ENCODE data around the gene POLR1E.

Gene POLR1E, protein sequence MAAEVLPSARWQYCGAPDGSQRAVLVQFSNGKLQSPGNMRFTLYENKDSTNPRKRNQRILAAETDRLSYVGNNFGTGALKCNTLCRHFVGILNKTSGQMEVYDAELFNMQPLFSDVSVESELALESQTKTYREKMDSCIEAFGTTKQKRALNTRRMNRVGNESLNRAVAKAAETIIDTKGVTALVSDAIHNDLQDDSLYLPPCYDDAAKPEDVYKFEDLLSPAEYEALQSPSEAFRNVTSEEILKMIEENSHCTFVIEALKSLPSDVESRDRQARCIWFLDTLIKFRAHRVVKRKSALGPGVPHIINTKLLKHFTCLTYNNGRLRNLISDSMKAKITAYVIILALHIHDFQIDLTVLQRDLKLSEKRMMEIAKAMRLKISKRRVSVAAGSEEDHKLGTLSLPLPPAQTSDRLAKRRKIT

DNA sequence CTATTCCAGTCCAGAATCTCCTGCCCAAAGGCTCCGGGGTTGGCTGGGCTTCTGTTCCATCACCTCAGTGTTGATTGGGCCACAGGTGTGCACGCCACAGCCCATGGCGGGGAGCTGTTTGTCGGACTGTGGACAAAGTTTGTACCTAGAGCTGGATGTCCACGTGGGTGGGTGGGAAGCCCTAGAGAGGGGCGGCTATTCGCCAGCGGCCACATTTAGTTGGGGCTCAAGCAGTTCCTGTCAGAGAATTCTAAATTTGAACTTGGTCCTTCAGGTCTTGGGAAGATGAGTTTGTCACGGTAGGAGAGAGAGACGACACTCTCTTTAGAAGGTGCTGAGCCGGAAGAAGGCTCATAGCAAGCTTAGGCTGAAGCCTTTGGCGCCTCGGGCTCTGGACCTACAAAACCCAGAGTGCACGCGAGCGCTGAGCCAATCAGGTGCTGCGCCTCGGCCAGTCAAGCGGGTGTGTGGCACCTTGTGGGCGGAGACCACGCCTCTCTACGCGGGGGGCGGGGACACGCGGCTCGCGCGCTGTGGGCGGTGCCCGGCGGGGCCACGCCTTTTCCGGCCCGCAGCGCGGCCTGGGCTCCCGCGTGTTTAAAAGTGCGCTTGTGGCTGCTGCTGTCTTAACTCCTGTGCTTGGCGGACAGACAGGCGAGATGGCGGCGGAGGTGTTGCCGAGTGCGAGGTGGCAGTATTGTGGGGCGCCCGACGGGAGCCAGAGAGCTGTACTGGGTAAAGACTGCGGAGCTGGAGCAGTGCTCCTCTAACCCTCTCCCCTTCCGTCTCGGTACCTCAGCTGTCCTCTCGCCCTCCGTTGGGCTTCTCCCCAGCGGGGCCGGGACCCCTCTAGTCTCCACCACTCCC, at the start of gene POLR1E:
Gene POLR1E, plus strand, starts transcription at position 560 of the 867 bp plus-strand sequence. Its CDS starts 100 bp downstream, at position 660.
- peak; percentile 91 to 93 for DNase-seq (ENCODE audit: low read depth in 2 of 2, low spot score in 1 of 2)

DNA sequence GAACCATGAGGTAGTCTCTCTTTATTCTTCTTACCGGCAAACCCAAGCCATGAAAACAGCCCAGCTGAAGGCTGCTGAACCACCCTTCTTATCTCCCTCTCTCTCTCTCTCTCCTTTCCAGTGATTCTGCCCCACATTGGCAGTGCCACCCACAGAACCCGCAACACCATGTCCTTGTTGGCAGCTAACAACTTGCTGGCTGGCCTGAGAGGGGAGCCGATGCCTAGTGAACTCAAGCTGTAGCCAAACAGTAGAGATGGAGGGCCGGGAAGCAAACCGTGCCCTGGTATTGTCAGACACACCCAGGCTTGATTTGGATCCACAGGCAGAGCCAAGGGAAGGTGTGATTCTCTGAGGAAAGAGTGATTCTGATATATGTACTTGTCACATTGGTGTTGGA, 49.2 kb upstream of the POLR1E start:
- DNase-seq (ENCODE audit: low read depth in 2 of 2, low spot score in 1 of 2): no peak

DNA sequence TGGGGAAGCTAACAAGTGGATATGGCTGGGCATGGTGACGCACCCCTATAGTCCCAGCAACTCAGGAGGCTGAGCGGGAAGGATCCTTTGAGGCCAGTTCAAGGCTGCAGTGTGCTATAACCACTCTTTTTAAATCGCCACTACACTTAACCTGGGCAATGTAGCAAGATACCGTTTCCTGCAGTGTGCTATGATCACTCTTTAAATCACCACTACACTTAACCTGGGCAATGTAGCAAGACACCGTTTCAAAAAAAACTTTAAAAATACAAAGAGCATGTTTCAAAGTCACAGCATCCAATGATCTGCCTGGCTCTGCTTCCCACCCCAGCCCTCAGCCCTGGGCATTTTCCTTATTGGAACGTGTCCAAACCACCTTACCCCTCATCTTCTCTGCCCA, 48.7 kb upstream of the POLR1E start:
- no peak for DNase-seq (ENCODE audit: low read depth in 2 of 2, low spot score in 1 of 2)

DNA sequence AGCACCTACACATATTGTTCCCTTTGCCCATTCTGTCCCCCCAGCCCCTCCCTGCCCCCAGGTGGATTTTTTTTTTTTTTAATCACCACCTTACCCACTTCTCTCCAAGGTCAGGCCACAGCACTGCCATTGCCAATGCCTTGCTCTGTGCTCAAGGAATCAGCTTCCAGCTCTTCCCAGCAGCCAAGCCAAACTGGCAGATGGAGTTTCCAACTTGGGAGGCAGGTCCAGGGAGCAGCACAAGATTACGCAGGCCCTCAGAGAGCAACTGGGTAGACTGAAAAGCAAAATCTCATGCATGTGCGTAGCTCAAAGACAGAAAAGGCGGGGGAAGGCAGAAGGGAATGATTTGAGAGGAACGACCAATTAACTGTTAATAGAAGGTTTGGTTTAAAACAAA, 48.1 kb upstream of the POLR1E start:
- DNase-seq (ENCODE audit: low read depth in 2 of 2, low spot score in 1 of 2): no peak

DNA sequence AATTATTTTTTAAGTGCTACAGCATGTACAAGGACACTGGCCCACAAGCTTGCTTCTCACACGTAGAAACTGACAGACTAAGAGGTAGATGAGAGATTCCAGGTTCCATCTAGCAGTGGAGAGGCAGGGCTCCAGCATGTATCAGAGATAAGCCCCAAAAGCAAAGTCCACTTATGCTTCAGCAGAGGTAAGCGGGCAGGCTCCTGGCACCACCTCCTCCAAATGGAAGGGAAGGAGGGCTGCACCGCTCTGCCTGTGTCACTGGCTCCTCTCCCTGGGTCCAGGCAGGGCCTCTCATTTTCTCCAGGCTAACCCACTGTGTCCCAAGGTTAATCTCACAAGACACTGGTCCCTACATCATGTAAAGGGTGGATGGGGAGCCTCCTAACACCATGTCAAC, 47.4 kb upstream of the POLR1E start:
- no peak for DNase-seq (ENCODE audit: low read depth in 2 of 2, low spot score in 1 of 2)

DNA sequence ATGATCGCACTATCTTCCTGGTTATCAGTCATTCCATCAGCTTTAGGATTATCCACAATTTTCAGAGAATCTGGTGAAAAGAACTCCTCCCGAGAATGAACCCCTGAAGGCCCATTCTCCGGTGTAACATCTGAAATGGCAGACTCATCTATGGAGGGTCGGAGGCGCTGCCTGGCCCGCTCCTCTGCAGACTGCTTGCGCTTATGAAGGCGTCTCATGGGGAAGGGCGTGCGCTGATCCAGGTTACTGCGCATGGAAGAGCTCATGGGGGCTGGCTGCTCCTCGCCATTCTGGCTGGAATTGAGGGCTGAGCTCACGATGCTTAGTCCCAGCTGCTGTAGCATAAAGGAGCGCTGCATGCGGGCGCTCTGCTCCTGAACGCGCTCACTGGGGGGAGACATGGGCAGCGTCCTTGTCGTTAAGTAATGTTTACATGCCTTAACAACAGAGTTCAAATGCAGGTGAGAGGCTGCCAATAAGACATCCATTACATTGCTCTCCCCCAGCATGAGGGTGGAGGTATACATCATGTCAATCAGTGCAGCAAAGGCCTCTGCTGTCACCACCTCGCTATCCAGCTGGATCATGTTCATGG, 43.9 kb upstream of the POLR1E start:
- no peak for DNase-seq (ENCODE audit: low read depth in 2 of 2, low spot score in 1 of 2)

DNA sequence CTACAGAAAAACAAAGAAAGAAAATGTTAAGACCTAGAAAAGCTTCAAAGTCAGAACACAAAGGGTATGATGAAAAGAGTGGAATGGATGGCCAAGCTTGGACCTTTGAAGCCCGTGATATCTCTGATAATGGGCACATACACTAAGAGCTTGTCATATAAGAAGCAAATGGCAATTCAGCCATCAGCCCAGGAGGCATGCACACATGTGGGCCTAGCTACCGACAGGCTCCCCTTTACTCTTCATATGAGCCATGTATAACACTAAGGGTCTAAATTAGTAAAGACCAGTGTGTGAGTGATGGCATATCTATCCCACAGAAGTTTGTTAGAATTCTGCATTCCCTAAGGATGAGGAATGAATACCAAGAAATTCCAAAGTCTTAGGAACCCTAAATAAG, 43.2 kb upstream of the POLR1E start:
- DNase-seq (ENCODE audit: low read depth in 2 of 2, low spot score in 1 of 2): no peak

DNA sequence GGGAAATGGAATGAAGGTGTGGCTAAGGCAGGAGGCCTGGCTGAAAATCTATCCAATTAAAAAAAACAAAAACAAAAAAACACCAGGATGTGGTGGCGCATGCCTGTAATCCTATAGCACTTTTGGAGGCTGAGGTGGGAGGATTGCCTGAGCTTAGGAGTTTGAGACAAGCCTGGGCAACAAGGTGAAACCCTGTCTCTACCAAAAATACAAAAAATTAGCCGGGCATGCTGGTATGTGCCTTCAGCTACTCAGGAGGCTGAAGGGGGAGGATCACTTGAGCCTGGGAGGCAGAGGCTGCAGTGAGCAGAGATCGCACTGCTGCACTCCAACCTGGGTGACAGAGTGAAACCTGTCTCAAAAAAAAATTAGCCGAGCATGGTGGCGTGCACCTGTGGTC, 42.2 kb upstream of the POLR1E start:
- DNase-seq (ENCODE audit: low read depth in 2 of 2, low spot score in 1 of 2): no peak

DNA sequence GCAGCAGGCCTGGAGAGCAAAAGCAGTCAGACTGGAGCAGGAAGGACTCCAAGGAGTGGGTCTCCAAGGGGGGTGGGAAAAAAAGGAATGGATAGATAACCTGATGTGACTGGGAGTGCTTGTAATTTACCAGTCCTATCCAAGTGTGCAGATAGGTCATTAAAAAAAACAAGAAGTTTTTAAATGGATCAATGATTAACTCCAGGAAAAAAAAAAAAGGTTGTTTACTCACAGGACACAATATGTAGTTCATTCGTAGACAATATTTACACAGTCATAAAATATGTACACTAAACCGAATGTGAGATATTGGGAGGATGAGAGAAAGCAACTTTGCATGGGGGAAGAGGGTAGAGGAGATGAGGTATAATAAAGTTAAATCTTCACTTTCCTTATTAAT, 40.9 kb upstream of the POLR1E start:
- no peak for DNase-seq (ENCODE audit: low read depth in 2 of 2, low spot score in 1 of 2)

DNA sequence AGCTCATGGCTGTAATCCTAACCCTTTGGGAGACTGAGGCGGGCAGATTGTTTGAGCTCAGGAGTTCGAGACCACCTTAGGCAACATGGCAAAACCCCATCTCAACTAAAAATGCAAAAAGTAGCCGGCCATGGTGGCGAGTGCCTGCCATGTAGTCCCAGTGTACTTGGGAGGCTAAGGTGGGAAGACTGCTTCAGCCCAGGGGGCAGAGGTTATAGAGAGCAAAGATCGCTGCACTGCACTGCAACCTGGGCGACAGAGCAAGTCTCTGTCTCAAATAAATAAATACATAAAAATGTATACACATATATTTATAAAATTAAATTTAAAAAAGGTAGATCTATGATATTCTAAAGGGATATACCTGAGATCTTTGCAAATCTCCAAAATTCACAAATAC, 39.9 kb upstream of the POLR1E start:
- DNase-seq (ENCODE audit: low read depth in 2 of 2, low spot score in 1 of 2): no peak

DNA sequence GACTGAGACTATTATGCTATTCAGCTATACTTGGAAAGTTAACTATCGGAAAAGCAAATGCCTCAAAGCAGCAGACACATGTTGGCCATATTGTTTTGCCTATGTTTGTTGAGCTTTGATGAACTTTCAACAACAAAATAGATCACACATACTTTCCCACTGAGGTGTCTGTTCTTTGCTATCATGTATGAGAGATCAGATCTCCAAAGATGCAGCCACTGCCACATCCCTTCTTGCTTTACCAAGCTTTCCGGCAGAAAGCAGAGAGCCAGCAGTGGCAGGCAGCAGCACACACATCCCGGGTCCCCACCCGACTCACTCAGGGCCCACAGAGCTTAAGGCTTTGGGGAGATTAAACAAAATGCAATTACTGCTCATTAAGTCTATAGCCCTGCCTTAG, 39.3 kb upstream of the POLR1E start:
- DNase-seq (ENCODE audit: low read depth in 2 of 2, low spot score in 1 of 2): no peak

DNA sequence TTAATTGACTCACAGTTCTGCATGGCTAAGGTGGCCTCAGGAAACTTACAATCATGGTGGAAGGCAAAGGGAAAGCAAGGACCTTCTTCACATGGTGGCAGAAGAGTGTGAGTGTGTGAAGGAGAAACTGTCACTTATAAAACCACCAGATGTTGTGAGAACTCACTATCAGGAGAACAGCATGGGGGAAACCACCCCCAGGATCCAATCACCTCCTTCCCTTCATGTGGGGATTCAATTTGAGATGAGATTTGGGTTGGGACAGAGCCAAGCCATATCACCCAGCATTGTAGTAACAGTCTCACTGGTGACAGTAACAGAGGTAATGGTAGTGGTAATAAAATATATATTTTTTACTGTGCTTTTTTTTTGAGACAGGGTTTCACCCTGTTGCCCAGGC, 38.6 kb upstream of the POLR1E start:
- no peak for DNase-seq (ENCODE audit: low read depth in 2 of 2, low spot score in 1 of 2)

DNA sequence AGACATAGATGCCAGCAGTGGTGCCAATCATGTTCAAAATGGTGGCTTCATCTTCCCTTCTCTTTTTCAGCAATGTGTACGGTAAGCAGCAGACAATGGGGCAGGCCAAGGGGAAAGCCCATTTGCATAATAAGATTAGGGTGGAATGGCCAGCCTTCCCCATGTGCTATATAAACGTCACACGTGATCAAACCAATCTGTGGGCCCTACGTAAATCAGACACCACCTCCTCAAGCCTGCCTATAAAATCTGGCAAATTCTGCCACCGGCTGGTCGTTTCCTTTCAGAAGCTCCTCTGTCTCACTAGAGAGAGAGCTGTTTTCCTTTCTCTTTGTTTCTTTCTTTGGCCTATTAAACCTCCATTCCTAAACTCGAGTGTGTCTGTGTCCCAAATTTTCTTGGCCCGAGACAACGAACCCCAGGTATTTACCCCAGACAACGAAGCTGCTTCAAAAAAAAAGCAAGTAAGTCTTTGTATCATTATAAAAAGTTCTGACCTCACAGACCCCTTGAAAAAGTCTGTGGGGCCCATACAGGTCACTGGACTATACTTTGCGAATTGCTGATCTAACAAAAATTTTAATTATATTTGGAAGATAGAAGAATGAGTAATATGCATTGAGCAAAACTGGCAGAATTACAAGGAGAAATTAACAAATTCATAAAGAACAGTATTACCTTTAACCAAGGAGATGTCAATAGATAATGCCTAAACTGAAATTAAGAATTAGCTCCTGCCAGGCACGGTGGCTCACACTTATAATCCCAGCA, 35.7 kb upstream of the POLR1E start:
- no peak for DNase-seq (ENCODE audit: low read depth in 2 of 2, low spot score in 1 of 2)

DNA sequence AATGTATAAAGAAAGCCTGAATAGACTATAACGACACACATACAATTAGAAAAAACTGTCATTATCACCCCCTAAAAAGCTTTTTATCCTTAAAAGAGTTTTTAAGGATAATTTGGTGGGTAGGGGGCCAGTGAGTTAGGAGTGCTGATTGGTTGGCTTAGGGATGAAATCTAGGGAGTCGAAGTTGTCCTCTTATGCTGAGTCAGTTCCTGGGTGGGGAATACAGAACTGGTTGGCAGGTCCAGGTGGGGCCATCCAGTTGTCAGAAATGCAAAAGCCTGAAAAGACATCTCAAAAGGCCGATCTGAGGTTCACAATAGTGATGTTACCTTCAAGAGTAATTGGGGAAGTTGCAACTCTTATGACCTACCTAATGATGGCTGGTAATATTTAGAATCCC, 34.1 kb upstream of the POLR1E start:
- DNase-seq (ENCODE audit: low read depth in 2 of 2, low spot score in 1 of 2): no peak

DNA sequence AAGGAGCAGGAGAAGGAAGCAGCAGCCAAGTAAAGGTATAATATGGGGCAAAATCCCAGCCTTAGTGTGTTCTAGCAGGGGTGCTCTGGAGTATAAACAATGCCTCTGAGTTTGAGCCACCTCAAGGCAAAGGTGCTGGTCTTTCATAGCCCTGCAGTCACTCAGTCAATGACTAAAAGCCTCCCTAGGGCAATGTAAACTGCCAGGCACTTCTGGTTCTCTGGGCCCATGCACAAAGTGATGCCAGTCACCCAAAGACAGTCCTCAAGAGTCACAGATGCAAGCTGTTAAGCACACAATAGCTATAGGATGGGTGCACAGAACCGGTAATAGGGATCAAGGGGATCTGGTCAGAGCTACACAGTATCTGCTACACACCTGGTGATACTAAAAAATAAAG, 33.1 kb upstream of the POLR1E start:
- no peak for DNase-seq (ENCODE audit: low read depth in 2 of 2, low spot score in 1 of 2)

DNA sequence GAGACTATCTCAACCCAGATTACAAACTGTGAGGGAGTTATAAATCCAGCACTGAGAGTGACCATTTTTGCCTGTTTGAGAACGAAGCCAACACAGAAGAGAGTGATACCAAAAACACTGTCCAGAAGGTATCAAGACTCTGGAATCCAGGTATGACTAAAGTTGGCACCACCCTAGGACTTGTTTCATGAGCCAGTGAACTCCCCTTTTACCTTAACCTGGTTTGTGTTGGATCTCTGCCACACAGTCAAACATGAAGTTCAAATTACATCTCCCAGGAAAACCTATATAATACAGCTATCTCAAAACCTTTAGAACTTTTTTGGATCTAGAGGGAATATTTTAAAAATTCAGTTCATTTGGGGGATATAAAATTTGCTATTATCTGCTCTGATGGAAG, 31.9 kb upstream of the POLR1E start:
- no peak for DNase-seq (ENCODE audit: low read depth in 2 of 2, low spot score in 1 of 2)

DNA sequence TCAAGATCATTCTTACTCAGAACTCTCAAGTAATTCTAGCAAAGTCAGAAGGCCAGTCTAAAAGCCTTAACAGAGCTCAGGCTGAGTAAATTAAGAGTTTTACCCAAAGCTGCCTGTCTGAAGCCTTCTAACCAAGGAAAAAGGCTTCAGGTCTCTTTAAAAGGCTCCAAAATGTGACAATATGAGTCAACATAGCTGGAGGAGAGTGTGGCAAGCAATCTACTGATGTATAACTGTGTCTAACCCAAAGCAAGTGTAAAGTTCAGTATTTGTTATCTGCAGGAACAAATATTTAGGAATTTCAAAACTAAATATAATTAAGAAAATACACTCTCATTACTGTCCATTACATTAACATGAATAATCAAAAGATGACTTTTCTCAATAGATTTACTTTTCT, 31.5 kb upstream of the POLR1E start:
- DNase-seq (ENCODE audit: low read depth in 2 of 2, low spot score in 1 of 2): no peak

DNA sequence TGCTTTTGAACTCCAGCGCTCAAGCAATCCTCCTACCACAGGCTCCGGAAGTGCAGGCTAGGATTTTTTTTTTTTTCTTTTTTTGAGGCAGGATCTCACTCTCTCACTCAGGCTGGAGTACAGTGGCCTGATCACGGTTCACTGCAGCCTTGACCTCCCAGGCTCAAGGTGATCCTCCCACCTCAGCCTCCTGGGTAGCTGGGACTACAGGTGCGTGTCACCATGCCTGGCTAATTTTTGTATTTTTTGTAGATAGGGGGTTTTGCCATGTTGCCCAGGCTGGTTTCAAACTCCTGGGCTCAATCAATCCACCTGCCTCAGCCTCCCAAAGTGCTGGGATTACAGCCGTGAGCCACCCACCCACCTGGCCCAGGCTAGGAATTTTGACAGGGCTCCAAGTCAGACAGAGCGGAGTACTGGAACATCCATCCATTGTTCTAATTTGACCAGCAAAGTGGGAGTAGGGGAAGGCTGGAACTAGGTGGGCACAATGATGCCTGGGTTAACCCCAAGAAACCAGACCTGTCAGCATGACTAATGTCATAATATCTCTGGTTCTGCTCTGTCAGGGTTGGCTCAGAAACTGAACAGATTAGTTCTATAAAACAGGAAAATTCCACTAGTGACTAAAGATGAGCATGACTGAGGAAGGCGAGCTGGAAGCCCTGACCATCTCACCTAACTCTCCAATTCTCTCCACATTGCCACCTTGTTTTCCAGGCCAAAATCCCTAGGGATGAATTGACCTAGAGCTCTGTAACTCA, 29.7 kb upstream of the POLR1E start:
- DNase-seq (ENCODE audit: low read depth in 2 of 2, low spot score in 1 of 2): no peak

DNA sequence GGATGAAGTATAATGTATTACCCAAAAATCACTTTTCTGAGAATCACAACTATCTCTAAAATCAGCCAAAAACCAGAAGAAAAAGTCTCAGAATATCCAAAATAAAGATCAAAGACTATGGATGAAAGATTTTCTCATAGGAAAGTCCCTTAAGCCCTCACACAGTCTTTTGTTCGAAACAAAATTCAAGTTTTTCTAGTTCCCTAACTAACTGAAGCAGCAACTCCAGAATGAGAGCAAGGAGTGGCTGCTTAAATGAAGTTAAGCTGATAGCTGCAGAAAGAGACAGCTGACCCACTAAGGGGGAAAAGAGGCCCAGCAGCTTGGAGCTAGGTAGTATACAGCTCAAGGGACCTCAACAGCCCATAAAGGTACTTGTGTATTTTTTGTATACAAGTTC, 28.9 kb upstream of the POLR1E start:
- no peak for DNase-seq (ENCODE audit: low read depth in 2 of 2, low spot score in 1 of 2)

DNA sequence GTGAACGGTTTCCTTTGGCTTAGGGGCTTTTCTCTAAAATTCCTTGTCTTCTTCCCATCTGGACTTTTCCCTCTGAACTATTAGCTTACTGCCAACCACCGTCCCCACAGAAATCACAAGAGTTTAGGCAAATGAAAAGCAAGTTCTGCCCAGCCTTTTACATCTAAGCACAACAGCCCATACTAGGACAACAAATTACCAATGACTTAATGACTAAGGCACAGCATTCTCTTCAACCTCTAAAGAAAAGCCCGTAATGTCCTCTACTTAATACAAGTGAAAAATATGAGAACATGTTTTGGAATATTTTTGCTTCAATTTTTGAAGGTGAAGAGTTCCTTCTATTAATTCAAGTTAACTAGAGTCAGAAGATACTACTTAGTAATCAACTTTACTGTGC, 21.7 kb upstream of the POLR1E start:
- no peak for DNase-seq (ENCODE audit: low read depth in 2 of 2, low spot score in 1 of 2)

Data from stimulated activated CD8-positive, alpha-beta memory T cell treated with anti-CD3 and anti-CD28 coated beads, Interleukin-4, amount 100 ng/mL, for 1 hour (primary cell).